A549 (cell line): Measurements from ENCODE around the gene ALPG.

Experiments
- BCL3 ChIP-seq: fragments of >200 bp; sonication (Bioruptor Twin); formaldehyde crosslinking; IDR thresholded peaks from 3 replicates; pipeline ENCODE4 v1.6.1; 2016
- CEBPB ChIP-seq, 2 experiments: fragments of >200 bp in 1 of 2; sonication (Bioruptor Twin) in 1 of 2; formaldehyde crosslinking in 1 of 2; IDR thresholded peaks; 2 replicates each; pipeline ENCODE4 v1.6.1; 2012 to 2016
- CHD4 ChIP-seq: fragments of 200-600 bp; sonication (generic); IDR thresholded peaks from 2 replicates; pipeline ENCODE4 v1.6.1; 2016; ENCODE audit warnings: antibody characterized with exemption, mild to moderate bottlenecking, borderline replicate concordance
- CTCF ChIP-seq: fragments of >200 bp; sonication (Bioruptor Twin); formaldehyde crosslinking; IDR thresholded peaks from 3 replicates; pipeline ENCODE4 v1.5.1; 2016
- EP300 ChIP-seq, 2 experiments: fragments of >200 bp; sonication (Bioruptor Twin); formaldehyde crosslinking; IDR thresholded peaks; 2 replicates in 1 of 2; 3 replicates in 1 of 2; pipeline ENCODE4 v1.6.1; 2016 to 2017
- GATA3 ChIP-seq: IDR thresholded peaks from 2 replicates; pipeline ENCODE4 v1.6.1; 2012; ENCODE audit warnings: borderline replicate concordance
- POLR2AphosphoS2 ChIP-seq: conservative IDR thresholded peaks from 2 replicates; pipeline ENCODE4 v1.6.1; 2012; ENCODE audit warnings: low read length, improper control_type of control experiment, inconsistent platforms
- RAD21 ChIP-seq, 2 experiments: fragments of >200 bp in 1 of 2; sonication (Bioruptor Twin) in 1 of 2; formaldehyde crosslinking in 1 of 2; IDR thresholded peaks in 1 of 2; conservative IDR thresholded peaks in 1 of 2; 2 replicates in 1 of 2; 3 replicates in 1 of 2; pipeline ENCODE4 v1.6.1; 2012 to 2018; ENCODE audit warnings: inconsistent platforms in 1 of 2
- SMC3 ChIP-seq: fragments of >200 bp; sonication (Bioruptor Twin); formaldehyde crosslinking; IDR thresholded peaks from 3 replicates; pipeline ENCODE4 v1.6.1; 2018; ENCODE audit warnings: inconsistent platforms
- SREBF2 ChIP-seq: fragments of 450-650 bp; IDR thresholded peaks from 2 replicates; pipeline ENCODE4 v1.6.1; 2014; ENCODE audit warnings: mild to moderate bottlenecking, moderate library complexity
- ZFP36 ChIP-seq: fragments of 450-650 bp; IDR thresholded peaks from 2 replicates; pipeline ENCODE4 v1.6.1; 2014; ENCODE audit warnings: borderline replicate concordance; ENCODE audit not compliant: partially characterized antibody
- TF ChIP-seq, protein P1 (sequence below): IDR thresholded peaks from 2 replicates; pipeline ENCODE4 v1.6.1; 2012

GRCh38 chr2:232402518-232402917 is 4.1 kb upstream of the ALPG start:
- TF ChIP-seq CTCF = no peak
- TF ChIP-seq, protein P1, sequence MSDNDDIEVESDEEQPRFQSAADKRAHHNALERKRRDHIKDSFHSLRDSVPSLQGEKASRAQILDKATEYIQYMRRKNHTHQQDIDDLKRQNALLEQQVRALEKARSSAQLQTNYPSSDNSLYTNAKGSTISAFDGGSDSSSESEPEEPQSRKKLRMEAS = no peak
- no peak for TF ChIP-seq BCL3
- no peak for TF ChIP-seq RAD21 (conservative IDR thresholded peaks at IDR 0.05 in 1 of 2, IDR thresholded peaks at IDR 0.05 in 1 of 2)
- no peak for TF ChIP-seq CEBPB (IDR thresholded peaks at IDR 0.05)
- TF ChIP-seq SREBF2 = no peak
- TF ChIP-seq SMC3 = no peak
- no peak for TF ChIP-seq POLR2AphosphoS2
- TF ChIP-seq GATA3 = no peak
- TF ChIP-seq EP300 (IDR thresholded peaks at IDR 0.05) = no peak
- no peak for TF ChIP-seq CHD4
- no peak for TF ChIP-seq ZFP36
